ENCODE measurements around the gene CALCA.
"Not testable (repeated sequence)": the region's sequence is repeated elsewhere in the genome, so short reads cannot be mapped to it uniquely, and the experiment has no call there.

Gene CALCA

DNA sequence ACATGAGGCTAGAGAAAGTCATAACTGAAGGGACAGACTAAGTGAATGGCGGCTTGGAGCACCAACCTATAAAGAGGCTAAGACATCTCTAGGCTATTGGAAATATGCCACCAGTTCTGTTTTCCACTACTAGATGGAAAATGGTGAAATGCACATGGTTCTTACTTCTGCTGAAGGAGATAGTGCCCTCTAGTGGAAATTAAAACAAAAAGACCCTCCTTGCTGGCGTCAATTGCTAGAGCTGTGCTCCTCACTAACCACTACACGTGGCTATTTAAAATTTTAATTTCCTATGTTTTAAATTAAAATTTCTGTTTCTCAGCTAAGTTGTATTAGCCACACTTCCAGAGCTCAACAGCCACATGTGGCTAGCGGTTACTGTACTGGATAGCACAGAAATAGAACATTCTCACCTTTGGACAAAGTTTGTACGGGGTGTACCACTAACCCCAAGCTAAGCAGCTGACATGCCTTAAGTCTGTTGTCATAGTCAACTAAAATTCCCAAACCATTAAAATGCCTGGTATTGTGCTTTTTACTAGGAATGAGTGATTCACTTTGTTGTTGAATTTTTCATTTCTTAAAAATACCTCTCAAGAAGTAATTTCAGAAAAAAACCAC lies 34.1 kb upstream of the CALCA start:
- H2BK12ac ChIP-seq (ENCODE audit: low read length) = no peak overlapping the region
- no peaks in the 10 kb centered on the region for H3K4me1 ChIP-seq (ENCODE audit: control insufficient read depth in 2 of 2, insufficient read depth in 1 of 2, low read depth in 1 of 2, low read length in 2 of 2)
- H3K18ac ChIP-seq (ENCODE audit: low read length) = no peak overlapping the region
- no peaks in the 10 kb centered on the region for H3K79me1 ChIP-seq (ENCODE audit: low read depth, low read length)
- no peaks in the 10 kb centered on the region for H3K36me3 ChIP-seq (replicated peaks in 1 of 2; ENCODE audit: control insufficient read depth in 2 of 2, insufficient read depth in 2 of 2, low read length in 2 of 2)
- H3K23ac ChIP-seq (ENCODE audit: low read depth, low read length, poor library complexity) = no peak overlapping the region
- H3K14ac ChIP-seq (ENCODE audit: low read length) = no peak overlapping the region
- H3K9ac ChIP-seq (ENCODE audit: low read depth, low read length, poor library complexity) = no peak overlapping the region
- no peak overlapping the region for H2AFZ ChIP-seq (ENCODE audit: low read length)
- H2BK120ac ChIP-seq (ENCODE audit: low read depth, low read length) = no peak overlapping the region
- no peak overlapping the region for H2BK5ac ChIP-seq (ENCODE audit: low read length)
- no peak overlapping the region for H3K27ac ChIP-seq (replicated peaks; ENCODE audit: low read length)
- no peak overlapping the region for H2BK15ac ChIP-seq (ENCODE audit: low read length)
- no peak overlapping the region for H3K4me2 ChIP-seq (ENCODE audit: insufficient read depth, low read length, poor library complexity, severe bottlenecking)
- no peak overlapping the region for H4K91ac ChIP-seq (ENCODE audit: low read depth, low read length, poor library complexity)
- H3K4ac ChIP-seq (ENCODE audit: low read length) = no peak overlapping the region
- H3K4me3 ChIP-seq (ENCODE audit: low read length in 2 of 2) = no peak overlapping the region
- WGBS, 2 donors (ENCODE audit: extremely low coverage in 2 of 2, insufficient read length in 2 of 2, insufficient replicate concordance in 1 of 2) = no CpG with 5 or more reads among the region's 5 CpGs
- H4K8ac ChIP-seq (ENCODE audit: low read depth, low read length) = no peak overlapping the region
- no peak for DNase-seq (ENCODE audit: low spot score)
- peaks cover 0 to 2% of the 10 kb centered on the region in 2 donors for H3K9me3 ChIP-seq (replicated peaks in 1 of 2; ENCODE audit: control insufficient read depth in 2 of 2, insufficient read depth in 1 of 2, low read depth in 1 of 2, low read length in 2 of 2)
- H2AK5ac ChIP-seq (ENCODE audit: low read depth, low read length) = no peak overlapping the region
- H3K27me3 ChIP-seq (ENCODE audit: control insufficient read depth in 3 of 3, insufficient read depth in 3 of 3, low read depth in 1 of 3, low read length in 3 of 3) = no peaks in the 10 kb centered on the region

DNA sequence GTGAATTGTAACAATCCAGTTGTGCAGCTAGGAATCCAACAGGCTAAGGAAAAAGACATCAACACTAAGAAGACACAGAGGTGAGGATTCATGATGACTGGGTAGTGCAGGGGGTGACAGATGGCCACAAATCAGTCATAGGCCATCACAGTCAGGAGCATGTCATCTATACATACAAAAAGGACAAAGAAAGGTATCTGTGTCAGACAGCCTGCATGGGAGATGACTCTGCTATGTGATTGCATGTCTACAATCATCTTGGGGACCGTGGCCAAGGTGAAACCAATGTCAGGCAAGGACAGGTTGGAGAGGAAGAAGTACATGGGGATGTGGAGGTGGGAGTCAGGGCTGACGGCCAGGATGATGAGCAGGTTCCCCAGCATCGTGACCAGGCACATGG lies 16.0 kb upstream of the CALCA start:
- H3K27ac ChIP-seq (replicated peaks; ENCODE audit: low read length); H3K79me1 ChIP-seq (ENCODE audit: low read depth, low read length); H3K4me1 ChIP-seq (ENCODE audit: control insufficient read depth in 2 of 2, insufficient read depth in 1 of 2, low read depth in 1 of 2, low read length in 2 of 2); H3K14ac ChIP-seq (ENCODE audit: low read length); H2BK15ac ChIP-seq (ENCODE audit: low read length); H3K4ac ChIP-seq (ENCODE audit: low read length); H2BK5ac ChIP-seq (ENCODE audit: low read length); H3K18ac ChIP-seq (ENCODE audit: low read length); H4K91ac ChIP-seq (ENCODE audit: low read depth, low read length, poor library complexity); H2AK5ac ChIP-seq (ENCODE audit: low read depth, low read length); DNase-seq (ENCODE audit: low spot score); H3K27me3 ChIP-seq (ENCODE audit: control insufficient read depth in 3 of 3, insufficient read depth in 3 of 3, low read depth in 1 of 3, low read length in 3 of 3); H2BK12ac ChIP-seq (ENCODE audit: low read length); H2AFZ ChIP-seq (ENCODE audit: low read length); H2BK120ac ChIP-seq (ENCODE audit: low read depth, low read length); H3K36me3 ChIP-seq (replicated peaks in 1 of 2; ENCODE audit: control insufficient read depth in 2 of 2, insufficient read depth in 2 of 2, low read length in 2 of 2); H3K4me3 ChIP-seq (ENCODE audit: low read length in 2 of 2); H3K4me2 ChIP-seq (ENCODE audit: insufficient read depth, low read length, poor library complexity, severe bottlenecking); H3K9ac ChIP-seq (ENCODE audit: low read depth, low read length, poor library complexity); H4K8ac ChIP-seq (ENCODE audit: low read depth, low read length); H3K9me3 ChIP-seq (replicated peaks in 1 of 2; ENCODE audit: control insufficient read depth in 2 of 2, insufficient read depth in 1 of 2, low read depth in 1 of 2, low read length in 2 of 2); H3K23ac ChIP-seq (ENCODE audit: low read depth, low read length, poor library complexity): not testable (repeated sequence)
- no CpG with 5 or more reads among the region's 3 CpGs for WGBS, 2 donors (ENCODE audit: extremely low coverage in 2 of 2, insufficient read length in 2 of 2, insufficient replicate concordance in 1 of 2)

DNA sequence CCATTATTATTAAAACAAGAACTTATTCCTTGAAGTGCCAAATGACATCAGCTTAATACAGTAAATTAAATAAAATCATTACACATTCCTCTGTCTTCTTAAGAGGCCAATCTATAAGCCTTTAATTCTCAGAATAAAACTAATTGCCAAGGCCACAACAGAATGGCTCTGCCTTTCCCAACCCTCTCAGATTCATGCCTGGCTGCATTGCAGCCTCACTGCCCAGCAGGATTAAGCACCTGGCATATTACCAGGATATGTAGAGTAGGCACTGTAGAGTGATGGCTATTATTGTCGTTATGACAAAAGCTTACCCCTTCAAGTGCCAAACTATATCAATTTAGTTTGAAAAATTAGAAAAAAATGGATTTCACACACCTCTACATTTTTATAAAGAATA lies 9.4 kb upstream of the CALCA start:
- H3K18ac ChIP-seq (ENCODE audit: low read length) = no peak overlapping the region
- no peak overlapping the region for H2BK12ac ChIP-seq (ENCODE audit: low read length)
- H3K9ac ChIP-seq (ENCODE audit: low read depth, low read length, poor library complexity) = no peak overlapping the region
- no peaks in the 10 kb centered on the region for H3K36me3 ChIP-seq (replicated peaks in 1 of 2; ENCODE audit: control insufficient read depth in 2 of 2, insufficient read depth in 2 of 2, low read length in 2 of 2)
- no peak overlapping the region for H2BK15ac ChIP-seq (ENCODE audit: low read length)
- no peak overlapping the region for H2AFZ ChIP-seq (ENCODE audit: low read length)
- H3K4me2 ChIP-seq (ENCODE audit: insufficient read depth, low read length, poor library complexity, severe bottlenecking) = no peak overlapping the region
- no peak overlapping the region for H2BK5ac ChIP-seq (ENCODE audit: low read length)
- no peak overlapping the region for H3K4ac ChIP-seq (ENCODE audit: low read length)
- no peak overlapping the region for H4K91ac ChIP-seq (ENCODE audit: low read depth, low read length, poor library complexity)
- H3K4me1 ChIP-seq (ENCODE audit: control insufficient read depth in 2 of 2, insufficient read depth in 1 of 2, low read depth in 1 of 2, low read length in 2 of 2) = no peaks in the 10 kb centered on the region
- H3K27me3 ChIP-seq (ENCODE audit: control insufficient read depth in 3 of 3, insufficient read depth in 3 of 3, low read depth in 1 of 3, low read length in 3 of 3) = peaks cover 0 to 12% (median 0%) of the 10 kb centered on the region in 3 experiments
- H3K4me3 ChIP-seq (ENCODE audit: low read length in 2 of 2) = no peak overlapping the region
- WGBS, 2 donors (ENCODE audit: extremely low coverage in 2 of 2, insufficient read length in 2 of 2, insufficient replicate concordance in 1 of 2) = no CpG with 5 or more reads among the region's 1 CpG
- no peak for DNase-seq (ENCODE audit: low spot score)
- H2AK5ac ChIP-seq (ENCODE audit: low read depth, low read length) = no peak overlapping the region
- H3K9me3 ChIP-seq (replicated peaks in 1 of 2; ENCODE audit: control insufficient read depth in 2 of 2, insufficient read depth in 1 of 2, low read depth in 1 of 2, low read length in 2 of 2) = no peaks in the 10 kb centered on the region
- H2BK120ac ChIP-seq (ENCODE audit: low read depth, low read length) = no peak overlapping the region
- H3K27ac ChIP-seq (replicated peaks; ENCODE audit: low read length) = no peak overlapping the region
- H4K8ac ChIP-seq (ENCODE audit: low read depth, low read length) = no peak overlapping the region
- no peak overlapping the region for H3K14ac ChIP-seq (ENCODE audit: low read length)
- no peak overlapping the region for H3K23ac ChIP-seq (ENCODE audit: low read depth, low read length, poor library complexity)
- no peaks in the 10 kb centered on the region for H3K79me1 ChIP-seq (ENCODE audit: low read depth, low read length)

DNA sequence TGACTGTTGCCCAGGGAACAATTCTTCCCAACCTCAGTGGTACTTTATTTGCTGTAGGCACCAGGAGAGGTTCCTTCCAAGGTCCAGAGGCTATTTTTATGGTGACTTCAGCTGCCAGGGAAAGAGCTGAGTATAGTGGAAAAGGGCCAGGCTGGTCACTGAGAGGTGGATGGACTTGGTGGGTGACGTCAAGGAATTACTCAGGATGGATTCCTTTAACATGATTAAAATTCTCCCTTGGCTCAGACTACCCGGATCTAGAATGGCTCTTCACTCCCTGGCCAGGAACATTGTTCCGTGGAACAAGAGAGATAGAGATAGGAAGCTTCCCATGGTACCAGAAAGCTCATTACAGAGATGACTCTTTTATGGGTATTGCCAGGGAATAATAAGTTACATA lies 8.7 kb upstream of the CALCA start:
- Histone ChIP-seq H3K4me2 (ENCODE audit: insufficient read depth, low read length, poor library complexity, severe bottlenecking) (no peak overlapping the region), H2AK5ac (ENCODE audit: low read depth, low read length) (no peak overlapping the region), H3K9ac (ENCODE audit: low read depth, low read length, poor library complexity) (no peak overlapping the region), H3K79me1 (ENCODE audit: low read depth, low read length) (no peaks in the 10 kb centered on the region), H2BK5ac (ENCODE audit: low read length) (no peak overlapping the region), H3K23ac (ENCODE audit: low read depth, low read length, poor library complexity) (no peak overlapping the region), H3K4ac (ENCODE audit: low read length) (no peak overlapping the region), H3K27ac (replicated peaks; ENCODE audit: low read length) (no peak overlapping the region), H3K4me1 (ENCODE audit: control insufficient read depth in 2 of 2, insufficient read depth in 1 of 2, low read depth in 1 of 2, low read length in 2 of 2) (no peaks in the 10 kb centered on the region), H3K36me3 (replicated peaks in 1 of 2; ENCODE audit: control insufficient read depth in 2 of 2, insufficient read depth in 2 of 2, low read length in 2 of 2) (no peaks in the 10 kb centered on the region), H4K8ac (ENCODE audit: low read depth, low read length) (no peak overlapping the region), H3K27me3 (ENCODE audit: control insufficient read depth in 3 of 3, insufficient read depth in 3 of 3, low read depth in 1 of 3, low read length in 3 of 3) (peaks cover 0 to 18% (median 6%) of the 10 kb centered on the region in 3 experiments), H3K14ac (ENCODE audit: low read length) (no peak overlapping the region), H2AFZ (ENCODE audit: low read length) (no peak overlapping the region), H3K4me3 (ENCODE audit: low read length in 2 of 2) (no peak overlapping the region), H3K18ac (ENCODE audit: low read length) (no peak overlapping the region), H2BK12ac (ENCODE audit: low read length) (no peak overlapping the region), H2BK120ac (ENCODE audit: low read depth, low read length) (no peak overlapping the region), H4K91ac (ENCODE audit: low read depth, low read length, poor library complexity) (no peak overlapping the region), H2BK15ac (ENCODE audit: low read length) (no peak overlapping the region), H3K9me3 (replicated peaks in 1 of 2; ENCODE audit: control insufficient read depth in 2 of 2, insufficient read depth in 1 of 2, low read depth in 1 of 2, low read length in 2 of 2) (no peaks in the 10 kb centered on the region)
- no CpG with 5 or more reads among the region's 3 CpGs for WGBS, 2 donors (ENCODE audit: extremely low coverage in 2 of 2, insufficient read length in 2 of 2, insufficient replicate concordance in 1 of 2)
- DNase-seq (ENCODE audit: low spot score) = no peak
